ENCODE results near the gene C10orf71. TPM values are rescaled to one million over a fixed set of nuclear protein-coding genes. Genes with fewer than 3 reads are reported as not detected.

Gene C10orf71
- total RNA-seq, 2 experiments from 2014 or later: not detected

DNA sequence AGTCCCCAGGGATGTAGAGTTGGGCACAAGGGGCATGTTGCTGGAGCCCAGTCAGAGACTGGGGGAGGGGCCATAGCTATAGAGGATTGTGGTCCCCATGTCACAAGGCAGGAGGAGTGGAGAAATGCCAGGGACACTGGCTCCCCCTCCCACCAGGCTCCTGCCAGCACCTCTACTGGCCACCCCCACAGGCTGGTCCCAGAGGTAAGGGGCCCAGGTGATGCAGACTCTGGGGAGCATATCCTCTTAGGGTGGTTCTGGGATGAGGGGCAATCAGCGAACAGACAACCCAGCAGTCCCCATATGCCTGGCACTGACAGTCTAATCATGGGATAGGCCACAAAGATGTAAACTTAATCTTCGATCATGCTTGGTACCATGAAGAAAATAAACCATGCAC, 21.2 kb downstream of the C10orf71 start:
- Mint-ChIP-seq H3K9me3 (no peaks in the 10 kb centered on the region), H3K4me1 (peaks cover 9% of the 10 kb centered on the region), H3K4me3 (no peak overlapping the region), H3K36me3 (no peaks in the 10 kb centered on the region), H3K27ac (no peak overlapping the region), H3K27me3 (peaks cover 14% of the 10 kb centered on the region)
- no peak for ATAC-seq (ENCODE audit: low read depth)
- no peak for DNase-seq
- POLR2A ChIA-PET: no interaction called here

DNA sequence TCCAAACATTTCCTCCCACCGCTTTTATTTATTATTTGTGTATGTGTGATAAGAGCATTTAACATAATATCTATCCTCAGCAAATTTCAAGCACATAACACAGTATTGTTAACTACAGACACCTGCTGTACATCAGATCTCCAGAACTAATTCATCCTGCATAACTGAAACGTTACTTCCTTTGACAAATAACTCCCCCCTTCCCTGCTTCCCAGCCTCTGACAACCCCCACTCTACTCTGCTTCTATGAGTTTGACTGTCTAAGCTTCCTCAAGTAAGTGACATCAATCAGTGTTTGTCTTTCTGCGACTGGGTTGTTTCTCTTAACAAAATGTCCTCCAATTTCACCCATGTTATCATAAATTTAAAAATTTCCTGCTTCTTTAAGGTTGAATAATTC, 22.1 kb downstream of the C10orf71 start:
- H3K27me3 Mint-ChIP-seq: peaks cover 12% of the 10 kb centered on the region
- H3K9me3 Mint-ChIP-seq: no peaks in the 10 kb centered on the region
- DNase-seq (no peak), ATAC-seq (ENCODE audit: low read depth) (no peak)
- H3K36me3 Mint-ChIP-seq: no peaks in the 10 kb centered on the region
- no peak overlapping the region for H3K4me3 Mint-ChIP-seq
- POLR2A ChIA-PET: no interaction called here
- H3K4me1 Mint-ChIP-seq: peaks cover 9% of the 10 kb centered on the region
- no peak overlapping the region for H3K27ac Mint-ChIP-seq

DNA sequence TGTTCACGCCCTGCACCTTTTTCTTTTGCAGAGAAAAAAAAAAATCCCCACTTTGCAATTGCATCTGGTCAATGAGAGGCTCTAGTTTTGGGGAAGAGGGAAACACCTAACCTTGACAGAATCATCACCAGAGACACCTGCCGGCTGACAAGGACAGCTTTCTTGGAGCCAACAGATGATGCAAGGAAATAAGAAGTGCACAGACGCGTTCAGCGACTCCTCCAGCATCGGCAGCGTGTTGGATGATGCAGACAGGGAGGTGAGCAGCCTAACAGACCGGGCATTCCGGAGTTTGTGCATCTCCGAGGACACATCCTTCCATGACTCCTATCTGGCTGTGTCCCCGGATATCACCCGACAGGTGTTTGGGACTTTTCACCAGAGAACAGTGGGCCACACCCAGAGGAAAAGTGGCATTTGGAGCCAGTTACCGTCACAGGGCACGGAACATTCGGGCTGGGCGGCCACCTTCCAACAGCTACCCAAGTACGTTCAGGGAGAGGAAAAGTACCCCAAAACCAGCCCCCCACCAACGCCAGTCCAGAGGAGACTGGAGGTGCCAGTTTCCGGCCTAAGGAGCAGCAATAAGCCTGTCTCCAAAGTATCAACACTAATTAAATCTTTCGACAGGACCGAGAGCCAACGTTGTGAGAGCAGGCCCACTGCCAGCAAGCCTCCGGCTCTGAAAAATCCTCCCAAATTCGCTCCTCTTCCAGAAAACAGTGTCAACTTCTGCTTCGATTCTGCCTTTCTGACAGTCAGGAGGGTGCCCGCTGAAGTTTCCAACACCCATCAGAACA, 23.6 kb downstream of the C10orf71 start:
- H3K4me1 Mint-ChIP-seq: peaks cover 9% of the 10 kb centered on the region
- H3K9me3 Mint-ChIP-seq: no peaks in the 10 kb centered on the region

DNA sequence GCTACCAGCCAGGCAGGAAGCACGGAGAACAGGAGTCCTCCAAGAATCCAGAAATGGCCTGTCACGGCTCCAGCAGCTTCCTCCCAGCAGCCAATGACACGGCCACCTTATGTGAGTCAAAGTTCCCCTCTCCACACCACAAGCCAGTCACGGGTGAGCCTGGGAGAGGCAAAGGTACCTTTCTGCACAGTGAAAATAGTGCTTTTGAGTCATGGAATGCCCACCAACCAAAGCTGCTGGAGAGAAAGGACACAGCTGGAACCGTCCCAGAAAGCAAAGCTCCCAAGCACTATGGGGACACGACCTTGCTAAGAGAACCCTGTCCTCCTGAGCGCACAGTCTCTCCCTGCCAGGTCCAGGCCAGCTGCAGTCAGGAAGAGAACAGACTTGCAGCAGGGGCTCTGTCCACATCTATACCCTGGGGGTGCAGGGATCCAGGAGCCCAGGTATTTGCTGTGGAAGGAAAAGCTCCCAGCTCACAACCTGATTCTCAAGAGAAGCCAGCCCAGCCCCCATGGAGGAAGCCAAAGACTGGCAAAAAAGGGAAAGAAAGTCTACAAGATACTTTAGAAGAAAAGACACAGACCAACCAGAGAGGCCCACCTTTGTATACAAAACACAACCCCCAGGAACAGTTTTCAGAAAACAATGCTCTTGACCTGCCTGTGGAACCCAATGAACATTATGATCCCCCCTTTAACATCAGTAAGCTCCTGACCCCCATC, 24.4 kb downstream of the C10orf71 start:
- peaks cover 9% of the 10 kb centered on the region for H3K4me1 Mint-ChIP-seq
- peaks cover 6% of the 10 kb centered on the region for H3K27me3 Mint-ChIP-seq
- no peaks in the 10 kb centered on the region for H3K9me3 Mint-ChIP-seq
- no peak overlapping the region for H3K27ac Mint-ChIP-seq
- H3K4me3 Mint-ChIP-seq: no peak overlapping the region
- no peaks in the 10 kb centered on the region for H3K36me3 Mint-ChIP-seq
- POLR2A ChIA-PET: no interaction called here
- ATAC-seq (ENCODE audit: low read depth) (no peak), DNase-seq (no peak)

More for the DNA sequence above, 23.6 kb downstream of the C10orf71 start:
- no peak overlapping the region for H3K27ac Mint-ChIP-seq
- DNase-seq (no peak), ATAC-seq (ENCODE audit: low read depth) (no peak)
- no peaks in the 10 kb centered on the region for H3K36me3 Mint-ChIP-seq
- POLR2A ChIA-PET: no interaction called here
- H3K4me3 Mint-ChIP-seq: no peak overlapping the region
- peaks cover 6% of the 10 kb centered on the region for H3K27me3 Mint-ChIP-seq

DNA sequence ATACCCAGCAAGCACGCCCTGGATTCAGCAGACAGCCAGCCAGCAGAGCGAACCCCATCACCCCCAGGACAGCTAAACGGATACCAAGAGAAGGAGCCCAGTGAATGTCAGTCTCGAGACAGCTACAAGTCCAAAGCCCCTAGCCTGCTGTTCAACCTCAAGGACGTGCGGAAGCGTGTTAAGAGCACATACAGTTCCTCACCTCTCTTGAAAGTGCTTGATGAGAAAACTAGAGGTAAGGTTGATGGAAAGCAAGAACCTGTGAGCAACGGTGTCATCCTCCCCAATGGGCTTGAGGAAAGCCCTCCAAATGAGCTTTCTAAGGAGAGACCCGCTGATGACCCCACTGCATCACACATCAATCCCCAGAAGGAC, 24.9 kb downstream of the C10orf71 start:
- peaks cover 7% of the 10 kb centered on the region for H3K4me1 Mint-ChIP-seq
- no peak overlapping the region for H3K27ac Mint-ChIP-seq
- POLR2A ChIA-PET: no interaction called here
- no peaks in the 10 kb centered on the region for H3K36me3 Mint-ChIP-seq
- ATAC-seq (ENCODE audit: low read depth) (no peak), DNase-seq (no peak)
- no peaks in the 10 kb centered on the region for H3K9me3 Mint-ChIP-seq
- H3K4me3 Mint-ChIP-seq: no peak overlapping the region
- peaks cover 5% of the 10 kb centered on the region for H3K27me3 Mint-ChIP-seq

DNA sequence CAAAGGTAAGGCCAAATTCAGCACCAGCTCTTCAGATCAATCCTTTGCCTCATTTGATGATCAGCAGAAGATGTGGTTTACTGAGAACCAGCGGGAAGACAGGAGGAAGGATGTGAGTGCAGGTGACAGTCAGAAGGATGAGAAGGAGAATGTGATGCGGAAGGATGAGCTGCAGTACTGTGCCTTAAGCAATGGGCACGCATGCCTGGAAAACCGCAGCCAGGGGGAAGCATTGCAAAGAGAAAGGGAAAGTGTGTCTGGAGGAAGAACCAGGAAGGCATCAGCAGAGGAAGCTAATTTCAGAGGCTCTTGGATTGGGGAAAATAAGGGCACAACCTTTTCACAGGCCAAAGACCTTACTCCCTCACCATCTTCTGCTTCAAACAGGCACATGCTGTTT, 25.7 kb downstream of the C10orf71 start:
- Mint-ChIP-seq H3K27ac (peak overlapping the region; percentile 37), H3K36me3 (no peaks in the 10 kb centered on the region), H3K4me1 (peaks cover 4% of the 10 kb centered on the region), H3K27me3 (peaks cover 6% of the 10 kb centered on the region), H3K4me3 (no peak overlapping the region), H3K9me3 (no peaks in the 10 kb centered on the region)
- DNase-seq (no peak), ATAC-seq (ENCODE audit: low read depth) (no peak)
- POLR2A ChIA-PET: no interaction called here

DNA sequence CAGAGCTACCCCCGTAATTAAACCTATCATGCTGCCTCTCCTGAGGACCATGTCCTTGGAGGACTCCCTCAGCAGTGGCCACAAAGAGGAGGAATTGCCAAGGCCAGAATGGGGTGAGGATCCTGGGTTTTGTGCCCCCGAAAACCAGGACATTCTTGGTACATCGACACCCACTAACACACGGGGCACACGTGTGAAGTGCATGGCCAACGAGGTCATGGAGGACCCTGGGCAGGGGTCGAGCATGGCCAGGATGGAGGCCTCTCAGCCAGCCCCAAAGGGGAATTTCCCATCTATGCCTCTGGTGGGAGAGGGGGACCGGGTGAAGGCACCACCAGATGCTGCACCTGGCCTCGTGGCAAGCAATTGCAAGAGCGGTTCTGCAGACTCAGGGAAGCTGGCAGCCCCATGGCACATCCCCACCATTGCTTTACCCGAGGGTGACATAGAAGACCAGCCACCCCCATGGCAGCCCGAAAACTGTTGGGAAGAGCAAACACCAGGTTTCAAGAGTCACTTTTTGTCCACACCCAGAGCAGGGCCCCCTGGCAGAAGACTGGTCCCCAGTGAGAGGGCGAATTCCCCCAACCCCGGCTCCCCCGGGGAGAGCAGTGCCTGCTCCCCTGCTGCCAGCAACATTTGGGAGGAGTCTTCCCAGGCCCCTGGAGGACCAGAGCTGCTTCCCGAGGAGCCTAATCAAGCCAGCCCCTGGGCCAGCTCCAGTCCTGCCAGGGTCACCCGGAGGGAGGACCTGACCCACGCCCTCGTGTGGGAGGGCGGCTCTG, 26.4 kb downstream of the C10orf71 start:
- Mint-ChIP-seq H3K27ac (no peak overlapping the region), H3K4me3 (no peak overlapping the region), H3K9me3 (no peaks in the 10 kb centered on the region), H3K36me3 (no peaks in the 10 kb centered on the region), H3K4me1 (peaks cover 2% of the 10 kb centered on the region), H3K27me3 (peaks cover 6% of the 10 kb centered on the region)
- POLR2A ChIA-PET: no interaction called here
- DNase-seq: no peak
- ATAC-seq (ENCODE audit: low read depth): no peak

DNA sequence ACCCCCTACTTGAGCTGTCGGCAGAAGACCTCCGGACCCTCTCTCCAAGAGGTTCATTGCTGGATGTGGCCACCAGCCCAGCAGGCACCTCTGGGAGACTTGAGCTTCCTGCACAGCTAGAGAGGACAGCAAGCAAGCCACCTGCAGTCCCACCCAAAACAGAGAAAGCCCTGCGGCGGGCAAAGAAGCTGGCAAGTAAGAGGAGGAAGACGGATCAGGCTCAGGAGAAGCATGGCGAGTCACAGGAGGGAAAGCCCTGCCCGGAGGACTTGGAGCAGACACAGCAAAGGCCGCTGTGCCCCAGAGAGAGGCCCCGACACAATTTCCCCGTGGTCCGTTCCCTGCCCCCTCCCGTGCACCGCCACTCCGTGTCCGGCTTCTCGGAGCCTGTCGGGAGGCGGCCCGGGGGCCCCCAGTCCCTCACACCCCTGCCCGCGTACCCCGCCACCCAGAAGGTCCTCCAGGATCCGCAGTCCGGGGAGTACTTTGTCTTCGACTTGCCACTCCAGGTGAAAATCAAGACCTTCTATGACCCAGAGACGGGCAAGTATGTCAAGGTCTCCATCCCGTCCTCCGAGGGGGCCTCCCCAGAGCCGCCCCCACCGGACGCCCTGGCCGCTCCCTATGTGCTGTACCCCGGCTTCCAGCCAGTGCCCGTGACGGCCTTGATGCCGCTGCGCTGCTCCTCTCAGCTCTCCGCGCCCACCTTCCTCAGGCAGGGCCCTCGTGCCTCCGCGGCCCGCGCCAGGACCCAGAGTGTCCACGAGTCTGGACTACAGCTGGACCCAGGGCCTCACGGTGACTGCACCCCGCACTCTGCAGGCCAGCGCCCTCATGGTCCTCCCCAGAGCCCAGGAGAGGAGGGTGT, 27.2 kb downstream of the C10orf71 start:
- Mint-ChIP-seq H3K9me3 (no peaks in the 10 kb centered on the region), H3K27ac (no peak overlapping the region), H3K36me3 (no peaks in the 10 kb centered on the region), H3K4me3 (no peak overlapping the region), H3K4me1 (peaks cover 2% of the 10 kb centered on the region), H3K27me3 (peaks cover 6% of the 10 kb centered on the region)
- POLR2A ChIA-PET: no interaction called here
- DNase-seq (no peak), ATAC-seq (ENCODE audit: low read depth) (no peak)

DNA sequence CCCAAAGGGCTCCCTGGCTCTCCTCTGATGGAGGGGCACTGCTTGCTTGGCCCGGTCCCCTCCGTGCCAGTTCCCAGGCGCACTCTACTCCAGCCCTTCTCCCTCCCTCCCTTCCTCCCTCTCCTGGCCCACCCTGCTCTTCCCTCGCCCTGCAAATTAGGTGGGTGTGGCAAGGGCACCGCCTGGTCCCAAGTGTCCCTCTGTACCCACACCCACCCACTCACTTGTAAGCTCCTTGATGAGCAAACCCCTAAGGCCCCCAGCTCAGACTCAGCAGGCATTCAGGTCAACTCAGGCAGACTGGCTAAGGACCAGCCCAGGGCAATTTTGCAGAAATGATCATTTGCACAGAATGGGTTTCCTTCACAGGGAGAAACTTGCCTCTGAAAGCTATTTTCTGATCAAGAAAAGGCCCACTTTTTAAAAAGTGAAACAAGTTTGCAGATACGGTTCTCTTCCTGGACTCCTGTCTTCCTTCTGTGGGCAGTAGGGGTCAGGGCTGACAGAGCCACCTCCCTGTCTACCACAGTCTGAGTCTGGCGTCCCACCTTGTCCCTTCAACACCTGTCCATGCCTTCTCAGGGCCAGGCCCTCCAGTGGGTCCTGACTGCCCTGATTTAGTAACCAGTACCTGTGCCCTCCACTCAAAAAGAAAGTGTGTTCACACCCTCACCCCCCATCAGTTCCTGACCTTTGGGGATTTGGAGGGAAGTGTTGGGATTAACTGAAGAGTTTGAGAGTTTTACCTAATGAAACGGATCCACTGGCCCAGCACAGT, 28.3 kb downstream of the C10orf71 start:
- no peak overlapping the region for H3K27ac Mint-ChIP-seq
- ATAC-seq (ENCODE audit: low read depth) (no peak), DNase-seq (no peak)
- H3K27me3 Mint-ChIP-seq: peaks cover 6% of the 10 kb centered on the region
- H3K9me3 Mint-ChIP-seq: no peaks in the 10 kb centered on the region
- no peak overlapping the region for H3K4me3 Mint-ChIP-seq
- H3K36me3 Mint-ChIP-seq: no peaks in the 10 kb centered on the region
- POLR2A ChIA-PET: no interaction called here
- H3K4me1 Mint-ChIP-seq: peaks cover 2% of the 10 kb centered on the region

DNA sequence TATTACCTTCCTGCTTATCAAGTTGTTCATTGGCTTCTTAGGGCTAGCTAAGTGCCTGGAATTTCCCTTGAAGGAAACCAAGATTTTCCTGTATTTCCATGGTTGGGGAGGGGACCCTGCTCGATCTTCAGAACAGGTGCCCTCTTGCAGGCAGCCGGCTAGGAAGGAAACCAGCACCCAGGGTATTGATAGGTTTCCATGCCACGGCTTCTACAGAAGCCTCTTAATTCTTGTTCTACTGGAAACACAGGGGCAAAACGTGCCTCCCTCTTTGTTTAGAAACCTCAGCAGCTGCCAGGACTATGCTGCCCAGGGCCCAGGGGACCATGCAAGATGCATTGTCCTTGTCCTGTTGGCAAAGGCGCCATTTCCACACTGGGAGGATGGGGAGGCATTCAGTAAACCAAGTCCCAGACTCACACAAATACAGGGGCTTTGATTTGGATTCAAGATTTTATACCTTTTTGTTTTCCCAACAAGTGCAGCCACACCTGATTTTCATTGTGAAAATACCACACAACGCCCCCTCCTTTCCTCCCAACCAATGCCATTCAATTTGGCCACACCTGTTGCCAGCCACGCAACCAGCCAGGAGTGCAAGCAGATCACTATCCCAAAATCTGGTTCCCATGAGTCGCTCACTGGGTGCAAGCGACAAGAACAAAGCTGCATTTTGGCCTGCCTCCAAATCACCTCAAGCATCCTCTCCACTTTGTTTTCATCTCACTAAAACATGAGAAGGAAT, 29.6 kb downstream of the C10orf71 start:
- POLR2A ChIA-PET: no interaction called here
- DNase-seq (no peak), ATAC-seq (ENCODE audit: low read depth) (no peak)
- Mint-ChIP-seq H3K27me3 (peaks cover 9% of the 10 kb centered on the region), H3K4me3 (no peak overlapping the region), H3K4me1 (peaks cover 2% of the 10 kb centered on the region), H3K27ac (no peak overlapping the region), H3K36me3 (no peaks in the 10 kb centered on the region), H3K9me3 (peaks cover 3% of the 10 kb centered on the region)

DNA sequence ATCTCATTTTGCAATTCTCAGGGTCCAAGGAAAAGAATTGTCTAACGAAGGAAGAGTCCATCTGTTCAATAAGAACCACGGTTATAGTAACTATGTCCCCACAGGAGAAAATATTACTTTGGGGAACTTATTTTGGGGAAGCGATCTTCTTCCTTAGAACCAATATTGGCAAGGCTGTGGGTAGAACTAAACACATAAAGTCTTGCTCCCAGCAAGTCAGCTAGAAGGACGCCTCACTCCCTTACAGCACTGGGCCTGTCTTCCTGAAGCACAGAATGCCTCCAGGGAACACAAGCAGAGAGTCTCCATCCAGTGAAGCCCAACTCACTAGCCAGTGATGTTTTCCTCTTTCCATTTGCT, 30.2 kb downstream of the C10orf71 start:
- no peak for DNase-seq
- peaks cover 9% of the 10 kb centered on the region for H3K9me3 Mint-ChIP-seq
- POLR2A ChIA-PET: no interaction called here
- no peak overlapping the region for H3K27ac Mint-ChIP-seq
- H3K4me3 Mint-ChIP-seq: no peak overlapping the region
- peaks cover 7% of the 10 kb centered on the region for H3K27me3 Mint-ChIP-seq
- no peak for ATAC-seq (ENCODE audit: low read depth)
- H3K36me3 Mint-ChIP-seq: peaks cover 4% of the 10 kb centered on the region
- H3K4me1 Mint-ChIP-seq: peaks cover 2% of the 10 kb centered on the region

DNA sequence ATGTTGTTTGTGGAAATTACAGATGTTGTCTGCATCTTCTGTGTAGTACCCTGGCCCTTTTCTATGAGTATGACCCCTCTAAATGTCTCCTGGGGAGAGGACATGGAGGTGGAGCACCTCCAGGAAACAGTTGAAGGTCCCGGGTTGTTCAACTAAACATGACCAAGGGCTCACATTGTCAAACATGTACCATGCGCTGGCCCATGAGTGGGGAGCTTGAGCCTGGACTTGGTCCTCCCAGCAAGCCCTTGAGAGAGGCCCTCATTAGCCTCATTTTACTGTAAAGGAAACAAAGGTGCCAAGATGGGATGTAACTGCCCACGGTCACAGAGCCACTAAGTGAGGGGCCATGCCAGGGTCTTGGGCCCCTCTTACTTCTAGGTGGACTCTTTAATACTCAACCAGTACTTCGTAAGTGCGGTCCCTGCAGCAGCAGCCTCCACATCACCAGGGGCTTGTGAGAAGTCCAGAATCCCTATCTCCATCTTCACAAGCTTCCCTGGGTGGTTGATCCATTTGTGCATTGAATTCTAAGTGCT, 31.2 kb downstream of the C10orf71 start:
- no peak for DNase-seq
- peaks cover 7% of the 10 kb centered on the region for H3K27me3 Mint-ChIP-seq
- H3K36me3 Mint-ChIP-seq: peaks cover 11% of the 10 kb centered on the region
- H3K4me1 Mint-ChIP-seq: peaks cover 6% of the 10 kb centered on the region
- no peak overlapping the region for H3K4me3 Mint-ChIP-seq
- no peak for ATAC-seq (ENCODE audit: low read depth)
- POLR2A ChIA-PET: no interaction called here
- H3K27ac Mint-ChIP-seq: no peak overlapping the region
- peaks cover 16% of the 10 kb centered on the region for H3K9me3 Mint-ChIP-seq

Data from activated naive CD8-positive, alpha-beta T cell treated with anti-CD3 and anti-CD28 coated beads, Interleukin-2, amount 10 ng/mL, durations not matched to agents 7 days and 5 days (primary cell).